Stimulated activated CD8-positive, alpha-beta memory T cell treated with anti-CD3 and anti-CD28 coated beads, Interleukin-12 subunit alpha, Interleukin-12 subunit beta, amount 100 ng/mL, for 24 hours (primary cell): ENCODE data around the gene CAPN9.
"Not testable (repeated sequence)": the region's sequence is repeated elsewhere in the genome, so short reads cannot be mapped to it uniquely, and the experiment has no call there.

Experiments used
- DNase-seq: peaks from one replicate; pipeline ENCODE4 v3.0.0-alpha.2; 2020; ENCODE audit errors: extremely low read depth

The CAPN9 gene

DNA sequence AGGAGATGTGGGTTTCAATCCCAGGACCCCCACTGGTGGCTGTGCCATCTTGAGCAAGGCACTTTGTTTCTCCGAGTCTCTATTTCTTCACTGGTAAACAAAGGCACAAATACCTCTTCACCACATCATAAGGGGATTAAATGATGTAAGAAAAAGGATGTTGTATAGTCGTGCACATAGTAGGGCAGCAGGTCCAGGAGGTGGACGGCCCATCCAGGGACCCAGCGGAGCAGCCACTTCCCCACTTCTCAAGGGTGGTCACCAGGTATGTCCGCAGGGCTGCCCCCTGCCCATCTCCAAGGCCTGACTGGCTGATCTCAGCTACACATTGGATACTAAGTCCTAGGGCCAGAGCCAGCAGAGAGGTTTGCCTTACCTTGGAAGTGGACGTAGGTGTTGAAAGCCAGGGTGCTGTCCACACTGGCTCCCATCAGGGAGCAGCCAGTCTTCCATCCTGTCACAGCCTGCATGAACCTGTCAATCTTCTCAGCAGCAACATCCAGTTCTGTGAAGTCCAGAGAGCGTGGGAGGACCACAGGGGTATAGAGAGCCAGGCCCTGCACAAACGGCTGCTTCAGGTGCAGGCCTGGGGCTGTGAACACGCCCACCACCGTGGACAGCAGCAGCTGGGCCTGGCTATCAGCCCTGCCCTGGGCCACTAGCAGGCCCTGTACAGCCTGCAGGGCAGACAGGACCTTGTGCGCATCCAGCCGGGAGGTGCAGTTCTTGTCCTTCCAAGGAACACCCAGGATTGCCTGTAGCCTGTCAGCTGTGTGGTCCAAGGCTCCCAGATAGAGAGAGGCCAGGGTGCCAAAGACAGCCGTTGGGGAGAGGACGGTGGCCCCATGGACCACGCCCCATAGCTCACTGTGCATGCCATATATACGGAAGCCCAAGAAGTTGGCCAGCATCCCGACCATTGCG is 37.3 kb upstream of the CAPN9 start:
- no peak for DNase-seq

DNA sequence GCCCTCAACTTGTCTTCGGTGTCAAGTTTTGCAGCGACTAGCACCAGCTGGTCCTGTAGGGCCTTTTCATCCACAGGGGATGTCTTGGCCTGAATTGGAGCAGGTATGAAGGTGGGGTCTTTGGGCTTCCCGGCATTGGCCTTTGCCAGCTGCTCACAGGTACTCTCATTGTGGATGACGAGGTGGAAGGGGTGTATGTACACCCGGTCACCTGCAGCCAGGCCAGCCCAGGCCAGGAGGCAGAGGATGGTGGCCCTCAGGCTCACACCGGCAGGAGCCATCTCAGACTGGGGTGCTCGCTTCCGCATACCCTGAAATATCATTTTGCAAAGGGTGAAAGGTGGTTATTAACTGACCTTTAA is 36.7 kb upstream of the CAPN9 start:
- no peak for DNase-seq

DNA sequence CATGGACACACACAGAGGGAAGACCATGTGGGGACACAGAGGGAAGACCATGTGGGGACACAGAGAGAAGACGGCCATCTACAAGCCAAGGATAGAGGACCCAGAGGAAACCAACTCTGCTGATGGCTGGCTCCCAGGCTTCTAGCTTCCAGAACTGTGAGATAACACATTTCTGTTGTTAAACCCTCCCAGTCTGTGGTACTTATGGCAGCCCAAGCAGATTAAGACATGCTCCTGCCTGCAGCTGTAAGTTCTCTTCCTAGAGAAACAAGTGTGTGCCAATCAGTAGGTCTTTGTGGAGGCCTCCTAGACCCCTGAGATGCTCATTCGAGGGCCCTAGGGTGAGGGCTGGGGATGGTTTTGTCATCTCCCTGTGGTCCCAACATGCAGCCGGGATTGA is 35.9 kb upstream of the CAPN9 start:
- no peak for DNase-seq

DNA sequence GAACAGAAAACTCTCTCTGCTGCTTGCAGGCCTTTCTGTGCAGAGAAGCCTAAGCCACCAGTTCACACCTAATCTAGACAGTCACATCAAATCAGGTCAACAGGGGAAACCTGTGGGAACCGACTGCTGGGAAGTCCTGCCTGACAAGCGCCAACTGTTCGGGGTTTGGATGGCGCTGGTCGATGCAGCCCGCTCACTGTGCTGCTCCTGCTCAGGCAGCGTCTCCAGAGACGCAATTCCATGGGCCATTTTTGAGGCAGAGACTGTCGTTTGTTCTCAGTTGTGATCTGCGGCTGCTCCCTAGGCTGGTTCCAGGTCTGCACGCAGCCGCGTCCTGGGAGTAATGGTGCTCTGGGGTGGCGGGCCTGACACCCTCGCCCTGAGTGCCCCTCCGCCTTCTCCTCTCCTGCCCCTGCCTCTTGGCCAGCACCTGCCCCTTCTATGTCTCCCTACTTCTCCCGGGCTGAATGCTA is 34.7 kb upstream of the CAPN9 start:
- no peak for DNase-seq

DNA sequence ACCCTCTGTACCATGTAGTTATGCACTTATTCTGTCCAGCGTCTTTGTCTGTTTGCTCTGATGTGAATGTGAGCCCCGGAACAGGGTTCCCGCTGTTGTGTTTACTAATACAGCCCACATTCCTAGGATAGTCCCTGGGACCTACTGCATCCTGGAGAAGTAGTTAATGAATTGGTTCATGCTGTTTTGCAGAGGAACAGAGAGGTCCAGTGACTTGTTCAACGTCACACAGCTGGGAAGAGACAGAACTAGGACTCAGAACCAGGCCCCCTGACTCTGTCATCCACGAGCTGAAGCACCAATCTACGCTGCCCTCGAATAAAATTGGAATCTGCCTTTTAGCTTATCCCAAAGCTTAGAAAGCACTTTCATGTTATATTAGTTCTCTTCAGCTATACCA is 34.0 kb upstream of the CAPN9 start:
- DNase-seq: no peak

DNA sequence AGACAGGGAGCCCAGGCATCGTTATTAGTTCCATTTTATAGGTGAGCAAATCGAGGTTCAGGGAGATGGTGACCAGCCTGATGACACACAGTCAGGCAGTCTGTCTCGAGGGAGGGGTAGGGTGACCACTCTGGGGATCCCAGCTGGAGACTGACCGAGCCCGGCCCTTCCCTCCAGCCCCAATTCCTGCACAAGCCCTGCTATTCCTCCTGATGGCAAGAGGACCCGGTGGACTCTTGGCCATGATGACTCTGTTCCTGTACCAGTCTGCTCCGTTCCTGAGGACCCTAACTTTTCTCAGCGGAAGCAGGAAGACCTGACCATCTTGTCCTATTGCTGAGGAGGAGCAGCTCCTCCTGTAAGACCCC is 33.7 kb upstream of the CAPN9 start:
- DNase-seq: no peak

DNA sequence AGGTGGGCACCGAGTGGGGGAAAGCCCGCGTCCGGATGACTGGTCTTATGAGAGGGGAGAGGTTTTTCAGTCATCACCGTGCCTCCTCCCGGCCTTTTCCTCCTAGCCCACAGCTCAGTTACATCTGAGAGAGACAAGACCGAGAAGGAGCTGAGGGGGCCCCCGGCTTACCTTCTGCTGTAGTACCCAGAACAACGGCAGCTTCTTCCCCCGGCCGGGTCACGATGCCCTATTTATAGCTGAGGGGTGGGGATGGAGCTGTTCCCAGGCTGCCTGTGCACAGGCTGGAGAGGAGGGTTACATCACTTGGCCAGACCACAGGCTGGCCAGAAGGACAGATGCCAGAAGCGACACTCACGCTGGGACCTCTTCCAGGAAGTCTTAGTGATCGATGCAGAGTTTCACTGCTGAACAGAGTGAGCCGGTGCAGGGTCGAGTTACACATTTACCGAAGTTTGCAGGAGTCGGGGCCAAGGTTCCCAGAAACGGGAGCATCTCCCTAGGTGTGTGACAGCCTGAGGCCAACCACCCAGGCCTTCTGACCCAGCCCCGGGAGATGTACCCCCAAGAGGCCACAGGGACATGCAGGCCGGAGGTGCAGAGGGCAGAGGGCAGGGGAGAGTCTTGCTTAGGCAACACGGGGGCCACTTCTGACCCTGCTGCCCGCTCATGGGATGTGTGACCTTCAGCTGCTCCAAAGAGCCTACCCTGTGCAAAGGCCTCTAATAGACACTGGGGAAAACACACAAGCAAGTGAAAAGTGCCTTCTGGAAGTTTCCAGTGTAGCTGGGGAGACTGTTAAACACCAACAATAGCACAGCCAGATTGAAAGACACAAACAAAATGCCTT is 33.0 kb upstream of the CAPN9 start, which contains the start of gene AGT:
AGT (minus strand) TSS at position 208 of the 850 bp plus-strand sequence. CDS start 3,299 bp downstream, outside the sequence.
- DNase-seq: no peak

DNA sequence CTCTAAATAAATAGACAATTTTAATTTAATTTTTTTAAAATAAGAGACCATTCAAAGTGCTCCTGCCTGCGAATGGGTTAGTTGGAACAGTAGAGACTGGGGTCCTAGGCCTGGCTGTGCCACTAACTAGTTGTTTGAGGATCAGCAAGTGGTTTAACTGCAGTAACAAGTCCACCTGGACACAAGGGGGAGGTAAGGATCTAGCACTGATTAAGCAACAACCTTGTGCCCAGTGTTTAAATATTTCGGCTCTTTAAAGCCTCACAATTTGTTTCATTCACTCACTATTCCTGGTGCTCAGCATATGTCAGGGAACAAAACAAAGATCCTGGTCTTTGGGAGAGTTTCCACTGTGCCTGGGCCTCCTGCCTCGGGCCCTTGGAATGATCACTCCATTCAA is 31.7 kb upstream of the CAPN9 start:
- no peak for DNase-seq

DNA sequence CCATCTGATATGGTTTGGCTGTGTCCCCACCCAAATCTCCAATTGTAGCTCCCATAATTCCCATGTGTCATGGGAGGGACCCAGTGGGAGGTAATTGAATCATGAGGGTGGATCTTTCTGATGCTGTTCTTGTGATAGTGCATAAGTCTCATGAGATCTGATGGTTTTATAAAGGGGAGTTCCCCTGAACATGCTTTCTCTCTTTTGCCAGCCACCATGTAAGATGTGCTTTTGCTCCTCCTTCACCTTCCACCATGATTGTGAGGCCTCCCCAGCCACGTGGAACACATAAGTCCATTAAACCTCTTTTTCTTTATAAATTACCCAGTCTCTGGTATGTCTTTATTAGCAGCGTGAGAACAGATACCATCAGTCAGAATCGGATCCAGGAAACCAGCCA is 30.7 kb upstream of the CAPN9 start:
- DNase-seq: not testable (repeated sequence)

DNA sequence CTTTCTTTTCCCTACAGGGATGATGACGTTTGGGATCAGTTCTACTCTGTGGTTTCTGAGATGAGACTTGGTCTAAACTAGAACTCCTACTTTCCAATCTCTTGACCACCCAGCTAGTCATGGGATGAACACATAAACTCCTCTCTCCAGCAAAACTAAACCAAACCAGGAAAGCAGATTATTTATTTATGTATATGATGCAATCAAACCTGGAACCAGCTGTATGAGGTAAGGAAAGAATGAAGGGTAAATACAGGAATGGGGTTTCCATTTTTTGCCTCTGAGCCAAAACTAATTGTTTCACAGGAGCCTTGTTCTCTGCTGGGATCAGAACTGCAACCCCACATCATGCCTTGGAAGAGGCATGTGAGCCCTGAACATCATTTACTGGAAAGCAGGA is 29.9 kb upstream of the CAPN9 start:
- no peak for DNase-seq

DNA sequence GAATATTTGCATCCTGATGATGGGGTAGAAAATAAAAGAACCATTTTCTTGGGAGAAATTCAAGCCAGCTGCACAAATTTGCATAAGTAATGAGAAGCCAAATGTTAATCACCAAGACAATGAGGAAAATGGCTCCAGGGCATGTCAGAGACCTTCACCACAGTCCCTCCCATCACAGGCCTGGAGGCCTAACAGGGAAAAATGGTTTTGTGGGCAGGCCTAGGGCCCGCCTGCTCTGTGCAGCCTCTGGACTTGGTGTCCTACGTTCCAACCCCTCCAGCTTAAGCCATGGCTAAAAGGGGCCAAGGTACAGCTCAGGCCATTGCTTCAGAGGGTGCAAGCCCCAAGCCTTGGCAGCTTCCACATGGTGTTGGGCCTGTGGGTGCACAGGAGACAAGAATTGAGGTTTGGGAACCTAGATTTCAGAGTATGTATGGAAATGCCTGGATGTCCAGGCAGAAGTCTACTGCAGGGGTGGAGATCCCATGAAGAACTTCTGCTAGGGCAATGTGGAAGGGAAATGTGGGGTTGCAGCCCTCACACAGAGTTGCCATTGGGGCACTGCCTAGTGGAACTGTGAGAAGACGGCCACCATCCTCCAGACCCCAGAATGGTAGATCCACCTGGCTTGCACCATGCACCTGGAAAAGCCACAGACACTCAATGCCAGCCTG is 25.2 kb upstream of the CAPN9 start:
- not testable (repeated sequence) for DNase-seq

DNA sequence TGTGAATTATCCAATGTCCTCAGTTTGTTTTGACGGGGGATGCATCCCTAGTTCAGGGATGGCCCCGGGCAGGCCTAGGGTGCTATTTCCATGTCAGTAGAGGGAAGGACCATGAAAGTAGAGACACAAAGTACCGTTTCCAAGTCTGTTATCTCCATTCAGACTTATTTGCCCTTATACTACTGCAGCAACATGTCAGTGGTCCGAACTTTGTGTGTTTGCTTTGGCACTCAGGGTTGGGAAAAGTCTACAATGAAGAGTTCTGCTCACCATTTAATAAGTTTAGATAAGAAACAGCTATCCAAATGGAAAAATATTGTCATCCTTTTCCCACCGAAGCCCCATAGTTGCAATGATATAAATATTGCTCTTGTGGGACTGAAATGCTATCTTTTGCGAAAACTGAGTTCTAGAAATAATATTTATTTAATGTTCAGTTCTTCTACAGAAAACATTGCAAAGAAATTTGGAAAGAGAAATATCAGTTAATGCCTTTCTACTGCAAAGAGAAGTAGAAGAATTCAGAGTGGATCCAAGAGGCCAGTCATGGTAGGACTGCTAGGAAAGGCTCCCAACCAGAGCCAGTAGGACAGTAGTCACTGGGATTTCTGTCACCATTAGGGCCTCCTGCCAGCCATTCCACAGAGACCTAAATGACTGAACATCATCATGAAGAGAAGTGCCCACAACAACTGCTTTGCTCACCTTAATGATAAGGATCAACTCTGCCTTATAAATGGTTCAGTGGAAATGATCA is 21.8 kb upstream of the CAPN9 start:
- DNase-seq: no peak

DNA sequence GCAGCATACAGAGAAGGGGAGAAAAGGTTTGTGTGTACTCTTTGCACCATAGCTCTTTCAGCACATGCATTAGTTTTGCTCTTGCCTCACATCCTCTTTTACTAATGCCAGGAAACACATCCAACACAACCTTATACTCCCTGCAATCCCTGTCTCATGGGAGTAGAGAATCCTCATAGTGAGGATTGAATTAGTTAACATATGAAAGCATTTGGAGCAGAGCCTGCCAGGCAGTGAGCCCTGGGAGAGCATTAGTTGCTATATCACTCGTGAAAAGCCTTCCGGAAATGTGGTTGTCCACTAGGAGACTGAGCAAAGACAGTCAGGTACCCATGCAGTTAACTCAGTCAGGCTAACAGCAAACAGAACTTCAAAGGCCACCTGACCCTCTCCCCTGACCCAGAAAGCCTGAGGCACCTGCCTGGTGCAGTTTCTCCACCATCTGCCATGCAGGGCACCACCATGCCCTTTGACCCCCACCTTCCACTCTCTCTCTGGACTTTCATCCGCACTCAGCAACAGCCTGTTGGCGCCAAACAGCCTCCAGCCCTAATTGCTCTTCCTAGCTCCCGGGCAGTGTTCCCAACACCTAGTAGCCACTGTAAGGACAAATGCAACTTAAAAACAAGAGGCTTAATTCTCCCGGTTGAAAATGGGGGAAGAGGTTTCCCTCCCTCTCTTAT is 18.3 kb upstream of the CAPN9 start:
- no peak for DNase-seq

DNA sequence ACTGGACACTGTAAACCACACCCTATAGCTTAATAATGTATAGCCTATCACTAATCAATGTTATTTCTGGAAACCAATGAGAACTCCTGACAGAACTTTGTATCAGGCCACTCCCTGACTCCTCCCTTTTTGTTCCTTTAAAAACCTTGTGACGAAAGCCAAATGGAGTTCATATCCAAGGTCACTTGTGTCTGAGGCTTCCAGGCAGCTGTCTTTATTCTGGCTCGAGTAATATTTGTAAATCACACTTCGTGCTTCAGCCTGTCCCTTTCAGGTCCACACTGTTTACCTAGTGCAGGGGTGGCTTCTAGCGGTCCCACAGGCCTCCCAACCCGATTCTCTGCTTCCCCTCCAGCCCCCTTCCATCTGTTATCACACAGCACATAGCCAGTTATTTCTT is 16.2 kb upstream of the CAPN9 start:
- no peak for DNase-seq

DNA sequence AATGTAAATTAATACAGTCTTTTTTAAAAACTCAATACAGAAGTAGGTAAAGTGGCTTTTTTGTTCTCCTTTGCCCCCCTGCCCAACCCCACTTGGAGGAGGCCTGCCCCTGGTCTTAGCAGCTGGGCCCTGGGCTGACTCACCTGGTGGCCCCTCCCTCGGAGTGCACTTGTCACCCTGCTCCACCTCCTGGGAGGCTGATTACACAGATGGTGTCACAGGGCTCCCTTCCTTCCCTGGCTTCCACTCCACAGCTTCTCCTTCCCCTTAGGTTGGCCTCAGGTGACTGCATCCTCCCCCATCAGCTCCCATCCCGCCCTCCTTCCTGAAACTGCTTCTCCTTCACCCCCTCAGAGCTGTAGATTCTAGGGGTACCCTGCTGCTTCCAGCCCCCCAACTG is 11.7 kb upstream of the CAPN9 start:
- DNase-seq: no peak

DNA sequence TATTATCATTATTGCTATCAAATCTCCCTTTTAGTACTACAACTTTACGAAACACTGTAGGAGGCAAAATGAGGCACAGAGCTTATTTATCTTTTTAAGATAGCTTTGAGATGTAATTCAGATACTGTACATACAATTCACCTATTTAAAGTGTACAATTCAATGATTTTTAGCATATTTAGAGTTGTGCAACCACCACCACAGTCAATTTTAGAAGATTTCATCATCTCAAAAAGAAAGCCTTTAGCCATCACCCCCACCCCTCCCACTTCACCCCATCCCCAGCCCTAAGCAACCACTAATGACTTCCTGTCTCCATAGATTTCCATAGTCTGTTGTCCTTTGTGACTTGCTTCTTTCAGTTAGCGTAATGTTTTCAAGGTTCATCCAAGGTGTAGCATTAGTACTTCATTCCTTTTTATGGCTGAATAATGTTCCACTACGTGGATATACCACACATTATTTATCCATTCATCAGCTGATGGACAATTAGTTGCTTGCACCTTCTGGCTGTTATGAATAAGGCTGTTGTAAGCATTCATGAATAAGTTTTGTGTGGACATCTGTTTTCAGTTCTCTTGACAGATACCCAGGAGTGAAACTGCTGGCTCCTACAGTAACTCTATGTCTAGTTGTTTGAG is 9.4 kb upstream of the CAPN9 start:
- no peak for DNase-seq

DNA sequence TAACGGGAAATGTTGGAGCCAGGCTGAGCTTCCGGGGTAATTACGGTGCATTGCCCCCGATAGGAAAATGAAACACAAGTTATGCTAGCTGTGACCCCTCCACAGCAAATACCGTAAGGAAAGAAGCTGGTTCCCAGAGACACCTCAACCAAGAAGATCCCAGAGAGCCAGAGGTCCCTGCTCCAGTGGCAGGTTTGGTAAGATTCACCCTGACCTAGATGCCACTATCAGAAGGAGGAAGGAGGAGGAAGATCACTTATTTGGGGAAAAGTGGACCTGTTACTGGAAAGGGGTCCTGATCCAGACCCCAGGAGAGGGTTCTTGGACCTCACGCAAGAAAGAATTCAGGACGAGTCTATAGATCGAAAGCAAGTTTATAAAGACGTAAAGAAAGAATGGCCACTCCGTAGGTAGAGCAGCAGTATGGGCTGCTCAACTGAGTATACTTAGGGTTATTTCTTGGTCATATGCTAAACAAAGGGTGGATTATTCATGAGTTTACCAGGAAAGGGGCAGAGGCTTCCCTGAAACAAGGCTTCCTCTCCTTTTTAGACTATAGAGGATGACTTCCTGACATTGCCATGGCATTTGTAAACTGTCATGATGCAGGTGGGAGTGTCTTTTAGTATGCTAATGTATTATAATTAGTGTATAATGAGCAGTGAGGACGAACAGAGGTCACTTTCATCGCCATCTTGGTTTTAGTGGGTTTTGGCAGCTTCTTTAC is 7.5 kb upstream of the CAPN9 start:
- no peak for DNase-seq

DNA sequence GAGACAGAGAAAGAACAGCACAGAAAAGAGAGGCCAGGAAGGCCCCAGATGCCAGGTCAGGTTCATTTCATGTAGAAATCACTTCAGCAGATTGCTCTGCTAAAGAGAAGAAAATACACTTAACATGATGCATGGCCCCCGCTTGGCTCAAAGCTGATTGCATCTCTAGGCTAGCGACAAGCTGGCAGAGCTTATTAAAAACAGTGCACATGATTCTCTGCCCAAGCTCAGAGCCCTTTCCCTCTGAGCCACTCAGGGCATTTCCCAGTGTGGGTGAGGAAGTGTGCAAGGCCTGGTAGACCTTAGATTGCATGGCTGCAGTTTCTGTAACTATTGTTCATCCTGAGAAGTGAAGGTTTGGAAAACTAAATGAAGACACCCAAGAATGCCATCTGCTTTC is 3.3 kb upstream of the CAPN9 start:
- no peak for DNase-seq

DNA sequence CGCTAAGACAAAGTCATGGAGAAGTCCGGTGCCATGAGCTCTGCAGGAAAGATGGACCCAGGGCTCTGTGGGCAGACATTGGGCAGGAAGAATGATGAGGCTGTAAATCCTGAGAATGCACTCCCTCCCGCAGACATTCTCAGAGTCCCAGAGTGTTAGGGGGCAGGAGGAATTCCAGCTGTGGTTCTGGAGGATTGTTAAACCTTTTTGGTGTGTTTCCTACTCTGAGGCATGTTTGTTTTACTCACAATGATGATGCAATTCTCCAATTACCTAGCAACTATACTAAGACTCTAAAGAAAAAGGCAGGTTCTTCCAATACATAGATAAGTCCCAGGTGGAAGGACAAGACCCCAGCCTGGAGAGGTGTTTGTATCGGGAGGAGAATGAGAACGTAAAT is 2.8 kb upstream of the CAPN9 start:
- no peak for DNase-seq

DNA sequence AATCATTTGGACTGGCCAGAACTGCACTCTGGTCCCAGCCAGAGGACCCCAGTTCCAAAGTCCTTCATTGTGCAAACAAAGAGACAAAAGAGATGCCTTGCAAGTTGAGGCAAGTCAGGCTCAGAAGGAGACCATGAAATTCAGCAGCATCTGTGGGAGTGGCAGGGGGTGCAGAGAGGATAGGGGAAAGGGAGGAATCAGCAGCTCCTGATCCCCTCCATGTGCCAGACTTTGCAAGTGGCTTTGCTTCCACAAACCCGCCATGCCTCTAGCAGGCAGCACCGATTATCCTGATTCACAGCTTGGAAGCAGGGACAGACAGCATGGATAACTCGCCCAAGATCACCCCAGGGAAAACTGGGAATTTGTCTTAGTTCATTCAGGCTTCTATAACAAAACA is 2.1 kb upstream of the CAPN9 start:
- no peak for DNase-seq
